Measurements from ENCODE around the gene CPNE6.

DNA sequence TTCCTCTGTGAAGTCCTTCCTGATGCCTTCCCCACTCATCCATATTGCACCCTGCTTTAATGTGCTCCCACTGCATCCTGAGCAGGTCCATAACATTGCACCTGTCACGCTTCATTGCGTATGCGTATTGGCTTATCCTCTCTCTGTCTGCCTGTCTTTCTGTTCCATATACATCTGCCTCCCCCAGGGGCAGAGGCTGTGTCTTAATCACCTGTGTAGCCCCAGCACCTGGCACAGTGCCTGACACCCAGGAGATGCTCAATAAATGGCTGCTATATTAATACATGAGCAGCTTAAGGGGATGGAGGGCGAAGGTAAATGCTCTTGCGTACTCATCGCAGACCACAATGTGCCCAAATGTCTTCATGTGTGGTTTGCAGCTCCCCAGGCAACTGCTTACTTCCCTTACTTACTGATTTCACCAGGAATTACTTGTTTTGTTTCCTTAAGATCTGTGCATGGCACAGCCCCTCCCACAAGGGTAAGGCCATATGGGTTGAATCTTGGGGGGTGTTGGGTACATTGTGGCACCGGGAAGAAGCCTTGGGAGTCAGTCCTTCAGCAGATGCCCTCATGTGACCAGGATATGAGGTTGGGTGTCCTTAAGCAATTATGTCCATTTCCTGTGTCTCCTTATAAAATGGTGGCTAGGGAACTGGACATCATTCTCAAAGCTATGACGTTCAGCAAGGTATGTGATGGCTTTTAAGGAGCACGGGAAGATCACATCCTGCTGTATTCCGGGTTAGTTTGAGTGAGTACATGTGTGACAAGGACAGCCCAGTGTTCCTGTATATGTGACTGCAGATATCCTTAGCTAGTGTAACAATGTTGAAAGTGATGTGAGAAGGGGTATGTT lies 848 bp upstream of the CPNE6 start:
- TF ChIP-seq YY1 (tag by site-specific recombination; IDR thresholded peaks at IDR 0.05) (no peak), REPIN1 (tag by site-specific recombination; IDR thresholded peaks at IDR 0.05; ENCODE audit: low read depth) (no peak), CTCF (tag by site-specific recombination; IDR thresholded peaks at IDR 0.05) (no peak), ZNF670 (tag by site-specific recombination; IDR thresholded peaks at IDR 0.05; ENCODE audit: low read depth) (no peak), HOXA7 (CRISPR knock-in tag; IDR thresholded peaks at IDR 0.05; ENCODE audit: borderline replicate concordance) (no peak), ZNF223 (tag by site-specific recombination; IDR thresholded peaks at IDR 0.05) (no peak)
- TF ChIP-seq, protein P1, sequence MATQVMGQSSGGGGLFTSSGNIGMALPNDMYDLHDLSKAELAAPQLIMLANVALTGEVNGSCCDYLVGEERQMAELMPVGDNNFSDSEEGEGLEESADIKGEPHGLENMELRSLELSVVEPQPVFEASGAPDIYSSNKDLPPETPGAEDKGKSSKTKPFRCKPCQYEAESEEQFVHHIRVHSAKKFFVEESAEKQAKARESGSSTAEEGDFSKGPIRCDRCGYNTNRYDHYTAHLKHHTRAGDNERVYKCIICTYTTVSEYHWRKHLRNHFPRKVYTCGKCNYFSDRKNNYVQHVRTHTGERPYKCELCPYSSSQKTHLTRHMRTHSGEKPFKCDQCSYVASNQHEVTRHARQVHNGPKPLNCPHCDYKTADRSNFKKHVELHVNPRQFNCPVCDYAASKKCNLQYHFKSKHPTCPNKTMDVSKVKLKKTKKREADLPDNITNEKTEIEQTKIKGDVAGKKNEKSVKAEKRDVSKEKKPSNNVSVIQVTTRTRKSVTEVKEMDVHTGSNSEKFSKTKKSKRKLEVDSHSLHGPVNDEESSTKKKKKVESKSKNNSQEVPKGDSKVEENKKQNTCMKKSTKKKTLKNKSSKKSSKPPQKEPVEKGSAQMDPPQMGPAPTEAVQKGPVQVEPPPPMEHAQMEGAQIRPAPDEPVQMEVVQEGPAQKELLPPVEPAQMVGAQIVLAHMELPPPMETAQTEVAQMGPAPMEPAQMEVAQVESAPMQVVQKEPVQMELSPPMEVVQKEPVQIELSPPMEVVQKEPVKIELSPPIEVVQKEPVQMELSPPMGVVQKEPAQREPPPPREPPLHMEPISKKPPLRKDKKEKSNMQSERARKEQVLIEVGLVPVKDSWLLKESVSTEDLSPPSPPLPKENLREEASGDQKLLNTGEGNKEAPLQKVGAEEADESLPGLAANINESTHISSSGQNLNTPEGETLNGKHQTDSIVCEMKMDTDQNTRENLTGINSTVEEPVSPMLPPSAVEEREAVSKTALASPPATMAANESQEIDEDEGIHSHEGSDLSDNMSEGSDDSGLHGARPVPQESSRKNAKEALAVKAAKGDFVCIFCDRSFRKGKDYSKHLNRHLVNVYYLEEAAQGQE (tag by site-specific recombination; IDR thresholded peaks at IDR 0.05) = no peak

All from HEK293 (cell line).